ENCODE data around the gene NLRX1. TPM values are rescaled to one million over a fixed set of nuclear protein-coding genes. Genes with fewer than 3 reads are reported as not detected.

The NLRX1 gene
- total and polyA plus RNA-seq, 2 donors (not counting 3 experiments of a cell fraction or from before 2014, with no cell fraction given), result 15.1 to 15.5 TPM

DNA sequence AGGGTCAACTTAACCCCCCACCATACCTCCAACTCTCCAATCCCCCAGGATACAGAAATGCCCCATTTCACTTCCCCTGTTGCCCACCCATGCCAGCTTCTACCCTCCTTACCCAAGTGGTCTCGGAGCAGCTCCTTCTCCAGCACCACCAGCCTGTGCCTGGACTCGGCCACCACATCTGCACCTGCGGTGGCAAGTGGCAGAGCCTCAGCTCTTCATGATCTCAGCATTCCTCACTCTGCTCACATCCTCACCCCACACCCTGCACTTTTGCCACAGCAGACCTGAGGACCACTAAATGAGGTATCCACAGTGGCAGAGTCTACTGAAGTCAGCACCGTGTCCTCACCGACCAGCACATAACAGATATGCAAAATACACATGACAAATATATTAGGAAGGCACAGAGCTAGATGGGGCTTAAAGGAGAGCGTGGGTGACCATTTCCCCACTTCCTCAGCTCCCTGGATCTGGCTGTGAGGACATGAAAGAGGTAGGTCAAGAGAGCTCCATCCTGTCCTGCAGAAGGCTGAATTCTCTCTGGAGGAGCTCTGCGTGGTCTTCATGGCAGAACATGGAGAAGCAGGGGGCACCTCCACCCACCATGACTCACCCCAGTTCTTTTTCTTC is 26.4 kb downstream of the NLRX1 start:
- no peak overlapping the region for H3K4me2 ChIP-seq (ENCODE audit: insufficient read depth, low read length)
- FAIRE-seq, result no peak
- ChIA-PET CTCF (interaction anchor here (0.6 to 5.0 kb wide), 10 partner anchors 10 to 143 kb away, joined by 3 to 59 read pairs (median 6); partner anchors contain the start of genes DPAGT1 and NLRX1), POLR2A (interaction anchor here (0.6 to 2.2 kb wide), 3 partner anchors 17 to 100 kb away, joined by 3 to 8 read pairs (median 4); a partner anchor contains a TSS)
- no peak overlapping the region for H2AFZ ChIP-seq (ENCODE audit: low read depth, low read length)
- intact Hi-C loops (cut with micrococcal nuclease), result no loop called here
- DNase-seq (ENCODE audit: low read depth, low spot score), result no peak
- no peaks in the 10 kb centered on the region for H3K4me1 ChIP-seq (ENCODE audit: control insufficient read depth, extremely low read depth, insufficient read depth, low read length)
- H3K27ac ChIP-seq (ENCODE audit: insufficient read depth, low read depth, low read length), result no peak overlapping the region
- no peak overlapping the region for H3K9ac ChIP-seq (replicated peaks; ENCODE audit: extremely low read depth, insufficient read depth, low read length)
- H4K20me1 ChIP-seq (replicated peaks; ENCODE audit: control insufficient read depth, extremely low read depth, insufficient read depth, low read length), result no peaks in the 10 kb centered on the region
- dilution Hi-C loops (cut with MboI; ENCODE audit: extremely low pct_ligation_motif_present, low sequenced_read_pairs), result no loop called here
- no peaks in the 10 kb centered on the region for H3K27me3 ChIP-seq (ENCODE audit: control insufficient read depth in 2 of 2, insufficient read depth in 2 of 2, low read length in 2 of 2)
- no peak overlapping the region for H3K4me3 ChIP-seq (replicated peaks in 1 of 3; ENCODE audit: insufficient read depth in 1 of 3, low read depth in 1 of 3, low read length in 3 of 3)
- no peaks in the 10 kb centered on the region for H3K9me1 ChIP-seq (replicated peaks; ENCODE audit: control insufficient read depth, extremely low read depth, insufficient read depth, low read length)
- no peaks in the 10 kb centered on the region for H3K9me3 ChIP-seq (replicated peaks; ENCODE audit: control insufficient read depth, insufficient read depth, low read length)
- no TSS peak for BruUV-seq (replicated peaks)
- no peak for TF ChIP-seq POLR2A (IDR thresholded peaks at IDR 0.05; ENCODE audit: low read depth, low read length)
- TF ChIP-seq EZH2 (IDR thresholded peaks at IDR 0.05; ENCODE audit: borderline replicate concordance, low read depth, low read length, severe bottlenecking), result no peak
- TF ChIP-seq JUN (IDR thresholded peaks at IDR 0.05; ENCODE audit: borderline replicate concordance, insufficient read depth, insufficient read length, low read depth), result no peak
- TF ChIP-seq POLR2AphosphoS5 (IDR thresholded peaks at IDR 0.05; ENCODE audit: insufficient read depth, low read depth, low read length), result no peak
- TF ChIP-seq GATA2 (IDR thresholded peaks at IDR 0.05; ENCODE audit: insufficient read depth, insufficient read length, low read depth, low read length), result no peak
- TF ChIP-seq FOS (IDR thresholded peaks at IDR 0.05; ENCODE audit: borderline replicate concordance, insufficient read depth, low read length), result no peak
- no peak for TF ChIP-seq MYC (IDR thresholded peaks at IDR 0.05; ENCODE audit: low read depth, low read length)
- TF ChIP-seq, protein P1, sequence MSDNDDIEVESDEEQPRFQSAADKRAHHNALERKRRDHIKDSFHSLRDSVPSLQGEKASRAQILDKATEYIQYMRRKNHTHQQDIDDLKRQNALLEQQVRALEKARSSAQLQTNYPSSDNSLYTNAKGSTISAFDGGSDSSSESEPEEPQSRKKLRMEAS (IDR thresholded peaks at IDR 0.05; ENCODE audit: insufficient read depth, insufficient read length), result no peak
- TF ChIP-seq, protein P2, sequence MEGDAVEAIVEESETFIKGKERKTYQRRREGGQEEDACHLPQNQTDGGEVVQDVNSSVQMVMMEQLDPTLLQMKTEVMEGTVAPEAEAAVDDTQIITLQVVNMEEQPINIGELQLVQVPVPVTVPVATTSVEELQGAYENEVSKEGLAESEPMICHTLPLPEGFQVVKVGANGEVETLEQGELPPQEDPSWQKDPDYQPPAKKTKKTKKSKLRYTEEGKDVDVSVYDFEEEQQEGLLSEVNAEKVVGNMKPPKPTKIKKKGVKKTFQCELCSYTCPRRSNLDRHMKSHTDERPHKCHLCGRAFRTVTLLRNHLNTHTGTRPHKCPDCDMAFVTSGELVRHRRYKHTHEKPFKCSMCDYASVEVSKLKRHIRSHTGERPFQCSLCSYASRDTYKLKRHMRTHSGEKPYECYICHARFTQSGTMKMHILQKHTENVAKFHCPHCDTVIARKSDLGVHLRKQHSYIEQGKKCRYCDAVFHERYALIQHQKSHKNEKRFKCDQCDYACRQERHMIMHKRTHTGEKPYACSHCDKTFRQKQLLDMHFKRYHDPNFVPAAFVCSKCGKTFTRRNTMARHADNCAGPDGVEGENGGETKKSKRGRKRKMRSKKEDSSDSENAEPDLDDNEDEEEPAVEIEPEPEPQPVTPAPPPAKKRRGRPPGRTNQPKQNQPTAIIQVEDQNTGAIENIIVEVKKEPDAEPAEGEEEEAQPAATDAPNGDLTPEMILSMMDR (IDR thresholded peaks at IDR 0.05; ENCODE audit: extremely low read depth in 1 of 2, insufficient read depth in 1 of 2, low read depth in 1 of 2, low read length in 2 of 2), result no peak
- no peaks in the 10 kb centered on the region for H3K36me3 ChIP-seq (ENCODE audit: control insufficient read depth in 2 of 2, extremely low read depth in 1 of 2, insufficient read depth in 2 of 2, low read length in 2 of 2)
- no peaks in the 10 kb centered on the region for H3K79me2 ChIP-seq (ENCODE audit: control insufficient read depth, insufficient read depth, low read length)
